ENCODE data around the gene AMOTL2.

Gene AMOTL2

DNA sequence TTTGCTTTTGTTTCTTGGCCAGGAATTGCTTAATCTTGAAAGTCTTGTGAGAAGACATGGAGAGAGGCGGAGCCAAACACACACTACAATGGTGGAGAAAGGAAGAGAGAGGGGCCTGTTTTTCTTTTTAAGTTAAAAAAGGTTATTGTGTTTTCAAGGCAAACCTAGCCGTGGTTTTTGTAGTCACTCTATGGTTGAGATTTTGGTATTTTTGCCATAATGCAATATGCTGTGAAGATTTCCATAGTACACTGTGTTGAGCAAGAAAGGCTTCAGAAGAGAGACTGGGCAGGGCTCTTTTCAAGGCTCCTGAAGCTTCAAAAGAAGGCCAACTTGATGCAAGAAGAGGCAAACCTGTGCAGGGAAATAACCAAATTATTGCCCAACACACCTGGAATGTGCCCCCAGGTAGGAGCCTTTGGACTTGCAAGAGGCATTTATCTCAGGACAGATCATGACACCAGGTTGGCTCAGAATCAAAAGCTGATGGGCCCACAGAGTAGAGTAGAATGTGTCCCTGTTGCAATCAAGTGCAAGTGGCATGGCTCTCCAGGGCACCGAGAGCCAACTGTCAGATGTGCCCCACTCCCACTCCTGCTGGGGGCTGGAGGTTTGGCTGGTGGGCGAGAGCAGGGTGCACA is 22.1 kb downstream of the AMOTL2 start:
- DNase-seq (ENCODE audit: low read depth): no peak
- no peak overlapping the region for H3K4me3 ChIP-seq (ENCODE audit: low read depth, low read length)
- TF ChIP-seq CTCF (IDR thresholded peaks at IDR 0.05; ENCODE audit: low read depth, low read length, missing control alignments): no peak

DNA sequence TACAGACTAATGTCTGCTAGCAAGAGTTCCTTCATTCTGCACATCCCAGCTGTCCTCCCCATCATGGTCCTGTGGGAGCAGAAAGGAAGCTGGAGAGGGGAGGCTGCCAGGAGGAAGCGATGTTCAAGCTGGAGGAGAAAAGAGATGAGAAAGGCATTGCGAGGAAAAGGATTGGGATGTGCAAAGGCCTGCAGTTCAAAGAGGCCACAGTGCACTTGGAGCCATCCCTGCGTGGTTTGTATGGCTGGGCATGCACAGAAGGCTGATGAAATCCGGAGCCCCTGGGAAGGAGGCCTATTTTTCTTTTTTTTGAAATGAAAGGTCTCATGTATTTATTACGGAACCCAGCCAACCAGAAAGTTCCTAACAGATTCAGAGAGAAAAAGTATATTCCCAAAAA is 22.8 kb downstream of the AMOTL2 start:
- no peak for DNase-seq (ENCODE audit: low read depth)
- no peak for TF ChIP-seq CTCF (IDR thresholded peaks at IDR 0.05; ENCODE audit: low read depth, low read length, missing control alignments)
- H3K4me3 ChIP-seq (ENCODE audit: low read depth, low read length): no peak overlapping the region

DNA sequence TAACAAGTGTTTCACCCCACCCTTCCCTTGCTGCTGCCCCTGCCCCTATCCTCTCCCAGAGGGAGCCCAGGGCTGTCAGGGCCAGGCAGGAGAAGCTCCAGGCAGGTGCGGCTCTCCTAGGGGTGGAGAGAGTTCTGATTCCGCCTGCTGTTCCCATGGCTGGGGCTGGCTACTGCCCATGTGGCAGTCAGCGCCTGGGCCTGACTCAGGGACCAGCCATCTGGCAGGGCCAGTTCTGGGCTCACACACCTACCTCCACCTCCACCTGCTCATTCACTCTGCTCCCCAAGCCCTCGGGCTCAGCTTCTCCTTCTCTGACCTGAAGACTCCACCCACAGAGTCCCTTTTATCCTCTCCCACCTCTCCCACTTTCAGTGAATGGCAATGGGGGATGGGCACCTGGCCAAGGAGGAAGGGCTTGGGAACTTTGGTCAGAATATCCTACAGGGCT is 23.4 kb downstream of the AMOTL2 start:
- H3K4me3 ChIP-seq (ENCODE audit: low read depth, low read length): no peak overlapping the region
- TF ChIP-seq CTCF (IDR thresholded peaks at IDR 0.05; ENCODE audit: low read depth, low read length, missing control alignments): no peak
- no peak for DNase-seq (ENCODE audit: low read depth)

GRCh38 chr3:134350266-134350665 is 24.0 kb downstream of the AMOTL2 start:
- no peak for TF ChIP-seq CTCF (IDR thresholded peaks at IDR 0.05; ENCODE audit: low read depth, low read length, missing control alignments)
- no peak for DNase-seq (ENCODE audit: low read depth)
- no peak overlapping the region for H3K4me3 ChIP-seq (ENCODE audit: low read depth, low read length)

GRCh38 chr3:134348524-134348923 is 25.7 kb downstream of the AMOTL2 start:
- no peak for DNase-seq (ENCODE audit: low read depth)
- H3K4me3 ChIP-seq (ENCODE audit: low read depth, low read length): no peak overlapping the region
- no peak for TF ChIP-seq CTCF (IDR thresholded peaks at IDR 0.05; ENCODE audit: low read depth, low read length, missing control alignments)

- no peak for TF ChIP-seq CTCF (IDR thresholded peaks at IDR 0.05; ENCODE audit: low read depth, low read length, missing control alignments)
- no peak overlapping the region for H3K4me3 ChIP-seq (ENCODE audit: low read depth, low read length)
- no peak for DNase-seq (ENCODE audit: low read depth)
These were observed 26.7 kb downstream of the AMOTL2 start for GRCh38 chr3:134347551-134347950.

GRCh38 chr3:134346744-134347143 is 27.5 kb downstream of the AMOTL2 start:
- no peak for DNase-seq (ENCODE audit: low read depth)
- no peak overlapping the region for H3K4me3 ChIP-seq (ENCODE audit: low read depth, low read length)
- TF ChIP-seq CTCF (IDR thresholded peaks at IDR 0.05; ENCODE audit: low read depth, low read length, missing control alignments): no peak

Measured in GM12864 (cell line).